ENCODE data around the gene ZSCAN2.

ZSCAN2 gene

DNA sequence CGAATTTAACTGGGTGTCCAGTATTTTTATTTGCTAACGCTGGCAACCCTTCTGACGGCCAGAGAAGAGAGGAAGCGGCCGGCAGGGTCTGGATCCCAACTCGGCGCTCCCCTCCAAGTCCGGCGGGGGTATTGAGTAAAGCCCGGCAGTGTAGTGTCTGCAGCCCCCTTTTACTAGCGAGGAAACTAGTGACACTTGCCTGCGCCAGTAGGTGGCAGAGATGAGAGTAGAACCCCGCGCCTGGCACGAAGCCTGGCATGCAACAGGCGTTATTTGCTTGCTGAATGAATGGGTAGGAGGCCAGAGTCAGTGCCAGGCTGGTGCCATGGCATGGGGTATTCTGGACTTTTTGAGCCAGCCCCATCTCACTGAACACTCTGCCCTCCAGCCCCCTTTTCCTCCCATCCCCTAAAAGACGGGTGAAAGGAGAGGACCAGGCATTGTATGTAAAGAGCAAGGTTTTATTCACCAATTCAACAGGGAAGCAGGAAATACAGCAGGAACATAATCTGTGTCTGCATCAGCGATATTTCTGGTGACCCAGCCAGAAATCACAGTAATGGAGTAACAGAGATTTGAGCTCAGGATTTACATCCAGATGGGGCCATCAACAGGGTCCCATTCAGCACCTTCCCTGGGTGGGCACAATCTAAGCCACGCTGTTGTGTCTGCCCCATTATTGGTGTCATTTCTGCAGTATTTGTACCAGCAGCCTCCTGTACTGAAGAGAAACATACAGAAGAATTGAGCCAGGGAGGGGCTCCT is 54.1 kb downstream of the ZSCAN2 start:
- Histone ChIP-seq H3K27me3 (ENCODE audit: insufficient read depth, low read depth, severe bottlenecking) (no peaks in the 10 kb centered on the region), H3K4me3 (ENCODE audit: low read depth, low read length) (peak overlapping the region; percentile 84), H3K9me3 (ENCODE audit: severe bottlenecking) (no peaks in the 10 kb centered on the region), H3K36me3 (peaks cover 30% of the 10 kb centered on the region), H3K27ac (peak overlapping the region; percentile 76)
- peak; percentile 68 for DNase-seq
- TF ChIP-seq, protein P1, sequence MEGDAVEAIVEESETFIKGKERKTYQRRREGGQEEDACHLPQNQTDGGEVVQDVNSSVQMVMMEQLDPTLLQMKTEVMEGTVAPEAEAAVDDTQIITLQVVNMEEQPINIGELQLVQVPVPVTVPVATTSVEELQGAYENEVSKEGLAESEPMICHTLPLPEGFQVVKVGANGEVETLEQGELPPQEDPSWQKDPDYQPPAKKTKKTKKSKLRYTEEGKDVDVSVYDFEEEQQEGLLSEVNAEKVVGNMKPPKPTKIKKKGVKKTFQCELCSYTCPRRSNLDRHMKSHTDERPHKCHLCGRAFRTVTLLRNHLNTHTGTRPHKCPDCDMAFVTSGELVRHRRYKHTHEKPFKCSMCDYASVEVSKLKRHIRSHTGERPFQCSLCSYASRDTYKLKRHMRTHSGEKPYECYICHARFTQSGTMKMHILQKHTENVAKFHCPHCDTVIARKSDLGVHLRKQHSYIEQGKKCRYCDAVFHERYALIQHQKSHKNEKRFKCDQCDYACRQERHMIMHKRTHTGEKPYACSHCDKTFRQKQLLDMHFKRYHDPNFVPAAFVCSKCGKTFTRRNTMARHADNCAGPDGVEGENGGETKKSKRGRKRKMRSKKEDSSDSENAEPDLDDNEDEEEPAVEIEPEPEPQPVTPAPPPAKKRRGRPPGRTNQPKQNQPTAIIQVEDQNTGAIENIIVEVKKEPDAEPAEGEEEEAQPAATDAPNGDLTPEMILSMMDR (IDR thresholded peaks at IDR 0.05; ENCODE audit: low read depth, low read length) = peak; percentile 67

DNA sequence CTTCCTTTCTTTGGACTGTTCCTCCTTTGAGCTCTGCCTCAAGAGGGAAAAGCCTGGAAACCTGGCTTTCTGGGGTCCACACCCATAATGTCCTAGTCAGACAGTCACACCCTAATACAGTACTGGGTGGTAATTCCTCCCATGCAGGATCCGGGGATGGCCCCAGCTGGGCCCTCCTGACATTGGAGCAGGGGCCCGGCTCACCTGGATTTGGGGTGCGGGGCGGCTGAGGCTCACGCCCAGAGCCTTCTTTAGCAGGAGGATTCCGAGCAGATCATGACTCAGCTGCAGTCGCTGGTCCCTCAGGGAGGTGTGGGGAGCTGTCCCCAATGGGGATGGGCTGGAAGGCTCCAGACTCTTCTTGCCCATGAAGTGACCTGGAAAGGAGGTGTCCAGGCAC is 56.2 kb downstream of the ZSCAN2 start:
- Histone ChIP-seq H3K4me3 (ENCODE audit: low read depth, low read length) (no peak overlapping the region), H3K27ac (no peak overlapping the region), H3K9me3 (ENCODE audit: severe bottlenecking) (no peaks in the 10 kb centered on the region), H3K27me3 (ENCODE audit: insufficient read depth, low read depth, severe bottlenecking) (no peaks in the 10 kb centered on the region), H3K36me3 (peaks cover 11% of the 10 kb centered on the region)
- TF ChIP-seq, protein P1 (IDR thresholded peaks at IDR 0.05; ENCODE audit: low read depth, low read length) = no peak
- no peak for DNase-seq

DNA sequence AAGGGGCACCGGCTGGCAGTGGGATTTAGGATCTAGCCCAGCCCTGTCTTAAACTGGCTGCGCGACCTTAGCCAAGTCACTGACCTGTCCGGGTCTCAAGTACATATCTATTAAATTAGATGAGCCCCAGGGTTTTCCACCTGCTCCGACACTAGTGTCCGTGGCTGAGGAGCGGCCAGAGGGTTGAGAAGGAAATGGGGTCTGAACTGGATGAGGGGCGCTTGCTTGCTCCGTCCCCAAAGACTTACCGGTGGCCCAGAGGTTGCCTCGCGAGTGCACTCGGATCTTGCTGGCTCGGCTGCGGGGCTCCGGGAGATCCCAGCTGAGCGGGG is 56.9 kb downstream of the ZSCAN2 start:
- Histone ChIP-seq H3K9me3 (ENCODE audit: severe bottlenecking) (no peaks in the 10 kb centered on the region), H3K36me3 (peaks cover 3% of the 10 kb centered on the region), H3K4me3 (ENCODE audit: low read depth, low read length) (peak overlapping the region; percentile 52), H3K27me3 (ENCODE audit: insufficient read depth, low read depth, severe bottlenecking) (no peaks in the 10 kb centered on the region), H3K27ac (0 out of 2 replicates have a peak overlapping the region, but pooled peaks have one; percentile 32)
- TF ChIP-seq, protein P1 (IDR thresholded peaks at IDR 0.05; ENCODE audit: low read depth, low read length) = no peak
- DNase-seq = no peak

DNA sequence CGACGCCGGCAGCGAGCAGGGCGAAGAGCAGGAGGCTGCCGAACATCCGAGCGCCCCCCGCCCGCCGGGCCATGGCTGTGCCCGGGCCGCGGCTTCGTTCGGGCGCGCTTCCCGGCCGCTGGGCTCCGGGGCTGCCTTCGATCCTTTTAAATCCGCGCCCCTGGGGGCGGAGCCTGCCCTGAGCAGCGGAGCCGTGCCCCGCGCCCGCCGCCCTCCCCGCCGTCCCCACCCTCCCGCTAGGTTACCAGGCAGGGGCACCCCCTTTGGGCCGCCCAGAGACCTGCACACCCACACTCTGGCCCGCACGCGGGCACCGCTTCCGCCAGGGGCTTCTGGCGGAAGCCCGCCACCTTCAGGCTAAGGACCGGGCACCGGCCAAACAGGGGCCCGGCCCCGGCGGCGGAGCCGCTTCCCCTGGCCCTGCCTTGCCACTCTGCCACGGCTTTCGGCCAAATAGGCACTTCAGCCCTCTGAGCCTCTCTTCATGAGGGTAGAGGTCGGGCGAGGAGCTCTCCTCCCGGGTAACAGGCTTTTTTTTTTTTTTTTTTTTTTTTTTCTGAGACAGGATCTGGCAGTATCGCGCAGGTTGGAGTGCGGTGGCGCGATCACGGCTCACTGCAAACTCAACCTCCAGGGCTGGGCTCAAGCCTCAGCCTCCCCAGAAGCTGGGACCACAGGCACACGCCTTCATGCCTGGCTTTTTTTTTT is 57.4 kb downstream of the ZSCAN2 start, which contains the start of gene NMB:
TSS of gene NMB (minus strand) at position 120 of the 708 bp plus-strand sequence. CDS start at position 73, 47 bp downstream.
- TF ChIP-seq, protein P1 (IDR thresholded peaks at IDR 0.05; ENCODE audit: low read depth, low read length) = peak; percentile 74
- H3K27me3 ChIP-seq (ENCODE audit: insufficient read depth, low read depth, severe bottlenecking) = no peaks in the 10 kb centered on the region
- peak within 1 kb of the TSS; percentile 52 for H3K4me3 ChIP-seq (ENCODE audit: low read depth, low read length)
- peak; percentile 94 for DNase-seq
- peak within 1 kb of the TSS; percentile 61 for H3K27ac ChIP-seq
- H3K9me3 ChIP-seq (ENCODE audit: severe bottlenecking) = no peaks in the 10 kb centered on the region
- no peaks in the 10 kb centered on the region for H3K36me3 ChIP-seq

DNA sequence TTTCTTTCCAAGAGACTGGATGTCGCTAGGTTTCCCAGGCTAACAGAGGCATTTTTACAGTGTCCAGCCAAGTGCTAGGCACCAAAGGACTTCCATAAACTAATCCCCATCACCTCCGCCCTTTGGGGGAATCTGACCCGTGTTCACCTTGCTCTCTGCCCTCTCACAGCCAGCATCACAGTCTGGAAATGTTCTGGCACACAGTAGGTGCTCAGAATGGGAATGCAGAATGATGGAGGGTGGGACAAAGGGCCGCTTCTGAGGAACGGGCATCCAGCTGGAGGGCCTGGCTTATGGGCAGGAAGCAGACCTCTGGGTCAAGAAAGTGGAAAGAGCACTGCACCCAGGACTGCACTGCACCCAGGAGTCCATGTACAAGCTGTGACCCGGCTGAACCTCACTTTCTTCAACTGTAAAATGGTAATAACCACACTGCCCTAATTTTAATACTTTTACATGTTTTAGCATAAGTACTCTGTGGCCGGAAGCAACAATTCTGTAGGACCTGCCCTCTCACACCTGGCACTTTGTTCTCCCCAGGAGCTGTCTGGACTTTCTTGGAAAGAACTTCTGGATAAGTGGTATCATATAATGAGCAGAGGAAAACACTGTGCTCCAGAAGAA is 58.1 kb downstream of the ZSCAN2 start:
- no peak overlapping the region for H3K27ac ChIP-seq
- H3K4me3 ChIP-seq (ENCODE audit: low read depth, low read length) = peak overlapping the region; percentile 52

More for the DNA sequence above, 58.1 kb downstream of the ZSCAN2 start:
- TF ChIP-seq, protein P1 (IDR thresholded peaks at IDR 0.05; ENCODE audit: low read depth, low read length) = no peak
- no peaks in the 10 kb centered on the region for H3K36me3 ChIP-seq
- no peaks in the 10 kb centered on the region for H3K27me3 ChIP-seq (ENCODE audit: insufficient read depth, low read depth, severe bottlenecking)
- H3K9me3 ChIP-seq (ENCODE audit: severe bottlenecking) = no peaks in the 10 kb centered on the region
- no peak for DNase-seq

Measured in WERI-Rb-1 (cell line).